Upper lobe of left lung (tissue), 4 donors: ENCODE results near the gene PRLR.

Experiments used
- CTCF ChIP-seq, 6 experiments: fragments of 450-650 bp in 4 of 6; fragments of 200-600 bp in 2 of 6; sonication (generic) in 2 of 6; IDR thresholded peaks; one replicate each; pipeline ENCODE4 v1.5.1; 2016 to 2019; ENCODE audit warnings: antibody characterized with exemption in 6 of 6
- POLR2A ChIP-seq, 4 donors: fragments of 450-650 bp; IDR thresholded peaks; one replicate each; pipeline ENCODE4 v1.5.1; 2016 to 2017; ENCODE audit warnings: antibody characterized with exemption in 4 of 4, mild to moderate bottlenecking in 2 of 4
- POLR2AphosphoS5 ChIP-seq, 2 donors: sonication (generic); formaldehyde crosslinking; IDR thresholded peaks; one replicate each; pipeline ENCODE4 v1.5.1; 2017; ENCODE audit warnings: antibody characterized with exemption in 2 of 2

GRCh38 chr5:35083150-35083549 is 147.1 kb downstream of the PRLR start:
- no peak for TF ChIP-seq CTCF (IDR thresholded peaks at IDR 0.05)
- TF ChIP-seq POLR2A (IDR thresholded peaks at IDR 0.05), result no peak
- no peak for TF ChIP-seq POLR2AphosphoS5 (IDR thresholded peaks at IDR 0.05)
